Osteoblast (primary cell): Measurements from ENCODE around the gene TARDBP. TPM values are rescaled to one million over a fixed set of nuclear protein-coding genes. Genes with fewer than 3 reads are reported as not detected.

Source experiments
- DNase-seq: peaks from one replicate; pipeline ENCODE4 v3.0.0; 2011; ENCODE audit warnings: low spot score, mixed read lengths; ENCODE audit not compliant: insufficient read length; ENCODE audit errors: missing footprints
- H2AFZ ChIP-seq: 2 replicates; pipeline ENCODE4 v1.6.0; 2011; ENCODE audit warnings: mild to moderate bottlenecking, low read length
- H3K27ac ChIP-seq: 2 replicates; pipeline ENCODE4 v1.5.1; 2011; ENCODE audit warnings: mild to moderate bottlenecking, low read depth, low read length, moderate library complexity
- H3K27me3 ChIP-seq: 2 replicates; pipeline ENCODE4 v1.6.0; 2012; ENCODE audit warnings: mild to moderate bottlenecking, control low read depth, inconsistent platforms, low read length, moderate library complexity; ENCODE audit not compliant: insufficient read depth
- H3K36me3 ChIP-seq: 2 replicates; pipeline ENCODE4 v1.5.1; 2011; ENCODE audit warnings: mild to moderate bottlenecking, low read length, control low read depth, moderate library complexity; ENCODE audit not compliant: insufficient read depth
- H3K4me1 ChIP-seq: 2 replicates; pipeline ENCODE4 v1.5.1; 2011; ENCODE audit warnings: mild to moderate bottlenecking, low read length, control low read depth, moderate library complexity; ENCODE audit not compliant: insufficient read depth
- H3K4me2 ChIP-seq: 2 replicates; pipeline ENCODE4 v1.6.0; 2011; ENCODE audit warnings: mild to moderate bottlenecking, low read length; ENCODE audit not compliant: insufficient read depth
- H3K4me3 ChIP-seq: fragments of 200-600 bp; sonication (generic); 3 replicates; pipeline ENCODE4 v1.5.1; 2012; ENCODE audit warnings: mild to moderate bottlenecking, low read length, inconsistent platforms; ENCODE audit not compliant: insufficient read depth
- H3K79me2 ChIP-seq: 2 replicates; pipeline ENCODE4 v1.6.0; 2012; ENCODE audit warnings: mild to moderate bottlenecking, low read length, control low read depth, inconsistent platforms; ENCODE audit not compliant: insufficient read depth
- H3K9me3 ChIP-seq: 2 replicates; pipeline ENCODE4 v1.5.1; 2011; ENCODE audit warnings: low read depth, low read length, control low read depth
- H4K20me1 ChIP-seq: 2 replicates; pipeline ENCODE4 v1.6.0; 2012; ENCODE audit warnings: mild to moderate bottlenecking, low read length, control low read depth; ENCODE audit not compliant: insufficient read depth
- CTCF ChIP-seq: IDR thresholded peaks from 2 replicates; pipeline ENCODE4 v1.5.1; 2011; ENCODE audit warnings: mild to moderate bottlenecking, low read depth, low read length, moderate library complexity; ENCODE audit errors: extremely low read depth
- total RNA-seq: library from RNA; depleted of rRNA; stranded (reverse); fragments of >200 nt; gene quantifications from 2 replicates; pipeline ENCODE4 v1.2.3, GENCODE V29; 2012

TARDBP gene
- total RNA-seq, 1 donor = 71.7 TPM

DNA sequence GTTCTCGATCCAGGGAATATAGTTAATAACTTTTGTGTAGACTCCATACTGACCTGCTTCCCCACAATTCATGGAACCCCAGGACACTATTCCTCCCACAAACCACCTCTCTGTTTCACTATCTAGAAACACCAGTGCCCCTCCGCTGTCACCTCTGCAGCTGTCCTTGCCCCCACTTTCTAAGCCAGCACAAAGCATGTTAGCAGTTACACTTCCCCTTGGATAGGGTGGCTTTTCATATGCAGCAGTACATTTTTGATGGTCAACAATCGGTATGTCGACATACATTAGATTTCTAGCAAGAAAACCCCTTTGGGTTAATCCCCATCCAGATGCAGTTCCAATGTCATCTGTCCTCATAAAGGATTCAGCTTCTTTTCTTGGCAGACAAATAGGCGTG, 14.4 kb downstream of the TARDBP start:
- no peak overlapping the region for H3K4me3 ChIP-seq
- DNase-seq = no peak
- H3K27ac ChIP-seq = no peak overlapping the region
- no peaks in the 10 kb centered on the region for H3K27me3 ChIP-seq
- no peaks in the 10 kb centered on the region for H3K9me3 ChIP-seq
- TF ChIP-seq CTCF = no peak
- H4K20me1 ChIP-seq = peaks cover 19% of the 10 kb centered on the region
- no peaks in the 10 kb centered on the region for H3K4me1 ChIP-seq
- no peak overlapping the region for H3K4me2 ChIP-seq
- H3K79me2 ChIP-seq = no peaks in the 10 kb centered on the region
- H3K36me3 ChIP-seq = peaks cover 54% of the 10 kb centered on the region
- H2AFZ ChIP-seq = no peak overlapping the region

GRCh38 chr1:11027316-11027715, 14.9 kb downstream of the TARDBP start:
- Histone ChIP-seq H3K36me3 (peaks cover 50% of the 10 kb centered on the region), H4K20me1 (peaks cover 18% of the 10 kb centered on the region), H2AFZ (no peak overlapping the region), H3K9me3 (no peaks in the 10 kb centered on the region), H3K27ac (no peak overlapping the region), H3K79me2 (no peaks in the 10 kb centered on the region), H3K4me1 (no peaks in the 10 kb centered on the region), H3K4me3 (no peak overlapping the region), H3K4me2 (no peak overlapping the region), H3K27me3 (no peaks in the 10 kb centered on the region)
- DNase-seq = no peak
- no peak for TF ChIP-seq CTCF

DNA sequence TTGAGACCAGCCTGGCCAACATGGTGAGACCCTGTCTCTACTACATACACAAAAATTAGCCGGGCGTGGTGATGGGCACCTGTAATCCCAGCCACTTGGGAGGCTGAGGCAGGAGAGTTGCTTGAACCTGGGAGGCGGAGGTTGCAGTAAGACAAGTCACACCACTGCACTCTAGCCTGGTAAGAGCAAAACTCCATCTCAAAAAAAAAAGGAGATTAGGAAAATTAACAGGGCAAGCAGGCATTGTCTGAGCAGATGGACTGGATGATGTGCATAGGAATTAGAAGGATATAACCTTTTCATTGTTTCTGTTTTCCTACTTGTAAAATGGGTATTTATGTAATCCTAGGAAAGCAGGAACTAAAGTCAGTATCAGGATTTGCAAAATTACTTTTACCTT, 15.6 kb downstream of the TARDBP start:
- Histone ChIP-seq H3K27me3 (no peaks in the 10 kb centered on the region), H3K4me3 (no peak overlapping the region), H3K9me3 (no peaks in the 10 kb centered on the region), H3K79me2 (no peaks in the 10 kb centered on the region), H3K4me2 (no peak overlapping the region), H4K20me1 (peaks cover 18% of the 10 kb centered on the region), H3K27ac (no peak overlapping the region), H2AFZ (no peak overlapping the region), H3K36me3 (peaks cover 43% of the 10 kb centered on the region), H3K4me1 (no peaks in the 10 kb centered on the region)
- TF ChIP-seq CTCF = no peak
- DNase-seq = no peak

- no peaks in the 10 kb centered on the region for H3K4me1 ChIP-seq
- no peak for TF ChIP-seq CTCF
- no peak for DNase-seq
- H3K4me3 ChIP-seq = no peak overlapping the region
- H3K79me2 ChIP-seq = no peaks in the 10 kb centered on the region
- H3K36me3 ChIP-seq = peaks cover 23% of the 10 kb centered on the region
- no peak overlapping the region for H2AFZ ChIP-seq
- H3K27me3 ChIP-seq = no peaks in the 10 kb centered on the region
- H3K9me3 ChIP-seq = no peaks in the 10 kb centered on the region
- H3K27ac ChIP-seq = no peak overlapping the region
- H4K20me1 ChIP-seq = peaks cover 18% of the 10 kb centered on the region
- H3K4me2 ChIP-seq = no peak overlapping the region
These were observed 18.4 kb downstream of the TARDBP start for GRCh38 chr1:11030865-11031264.
